Immature natural killer cell (primary cell): ENCODE measurements around the gene MAPKAPK2. TPM values are rescaled to one million over a fixed set of nuclear protein-coding genes. Genes with fewer than 3 reads are reported as not detected.

Experiments
- polyA plus RNA-seq, 3 donors: library from polyadenylated mRNA; unstranded; fragments of 300-500 nt; fragmentation: Illumina TruSeq; gene quantifications; one replicate each; pipeline ENCODE4 v1.2.3, GENCODE V29; 2021

Gene MAPKAPK2
- polyA plus RNA-seq, 3 donors from 2014 or later: 3.5 to 7.2 (median 4.1) TPM

Other genes starting within 250 kb of the MAPKAPK2 start
- 10 to 100 TPM; 21.1 to 29.7 (median 28.3) TPM for gene IKBKE, start 214.4 kb upstream of the MAPKAPK2 start, polyA plus RNA-seq
- 100 to 1,000 TPM; 218 to 459 (median 310) TPM for gene RASSF5, start 177.4 kb upstream of the MAPKAPK2 start, polyA plus RNA-seq
- 10 to 100 TPM; 12.9 to 24.2 (median 20.8) TPM for gene EIF2D, start 72.4 kb upstream of the MAPKAPK2 start, polyA plus RNA-seq
- gene DYRK3, start 49.4 kb upstream of the MAPKAPK2 start, polyA plus RNA-seq: not detected
- not detected for gene IL19, start 85.9 kb downstream of the MAPKAPK2 start, polyA plus RNA-seq
- gene IL10, start 87.6 kb downstream of the MAPKAPK2 start, polyA plus RNA-seq: under 1 TPM in 1 of 3 donors, not detected in 2; 0.43 TPM
- not detected for gene IL20, start 180.7 kb downstream of the MAPKAPK2 start, polyA plus RNA-seq
- gene IL24, start 212.5 kb downstream of the MAPKAPK2 start, polyA plus RNA-seq: 10 to 100 TPM in 2 of 3 donors, 1 to 10 TPM in 1; 9.3 to 21.5 (median 13.3) TPM
- 100 to 1,000 TPM; 255 to 454 (median 370) TPM for gene FCMR, start 237.0 kb downstream of the MAPKAPK2 start, polyA plus RNA-seq